ENCODE measurements around the gene TP53TG3D.
"Not testable (repeated sequence)": the region's sequence is repeated elsewhere in the genome, so short reads cannot be mapped to it uniquely, and the experiment has no call there.

The TP53TG3D gene

GRCh38 chr16:32252986-32253385 lies at the start of gene TP53TG3D:
TP53TG3D (plus strand) TSS chr16:32253286; CDS start chr16:32253354, 68 bp downstream.
- not testable (repeated sequence) for DNase-seq

DNA sequence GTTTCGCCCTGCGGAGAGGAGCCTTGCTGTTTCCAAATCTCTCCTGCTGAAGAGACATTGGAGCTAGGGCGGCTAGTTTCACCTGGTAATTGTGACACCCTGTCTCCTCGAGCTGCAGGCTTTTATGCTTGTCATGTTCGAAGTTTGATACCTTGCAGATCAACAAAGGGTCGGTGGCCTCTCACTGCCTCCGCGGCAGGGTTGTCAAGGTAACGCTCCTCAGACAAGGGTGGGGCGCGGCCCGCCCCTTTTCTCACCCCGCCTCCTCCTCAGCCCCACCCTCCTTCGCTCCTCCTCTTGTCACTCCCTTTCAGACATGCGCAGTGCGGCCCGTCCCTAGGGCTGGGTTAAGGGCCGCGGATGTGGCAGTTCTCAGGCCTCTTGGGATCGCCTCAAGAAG lies 421 bp downstream of the TP53TG3D start:
- not testable (repeated sequence) for DNase-seq

DNA sequence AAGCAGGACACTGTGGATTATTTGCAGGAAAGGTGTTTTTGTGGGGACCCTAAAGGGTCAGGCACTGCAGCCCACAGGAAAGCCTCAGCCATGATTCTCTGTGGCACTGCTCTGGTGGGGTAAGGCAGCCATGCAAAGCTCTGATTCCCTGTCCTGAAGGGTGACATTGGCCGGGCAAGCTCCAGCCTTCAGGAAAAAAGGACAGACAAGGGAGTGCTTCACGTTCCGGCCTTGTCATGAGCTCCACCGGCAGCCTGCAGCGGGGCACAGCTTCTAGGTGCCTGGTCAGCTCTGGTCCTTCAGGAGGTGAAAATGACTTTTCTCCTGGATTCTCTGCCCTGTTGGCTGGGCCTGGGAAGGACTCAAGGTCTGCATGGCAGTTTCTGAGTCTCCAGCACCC lies 8.4 kb downstream of the TP53TG3D start:
- not testable (repeated sequence) for DNase-seq

DNA sequence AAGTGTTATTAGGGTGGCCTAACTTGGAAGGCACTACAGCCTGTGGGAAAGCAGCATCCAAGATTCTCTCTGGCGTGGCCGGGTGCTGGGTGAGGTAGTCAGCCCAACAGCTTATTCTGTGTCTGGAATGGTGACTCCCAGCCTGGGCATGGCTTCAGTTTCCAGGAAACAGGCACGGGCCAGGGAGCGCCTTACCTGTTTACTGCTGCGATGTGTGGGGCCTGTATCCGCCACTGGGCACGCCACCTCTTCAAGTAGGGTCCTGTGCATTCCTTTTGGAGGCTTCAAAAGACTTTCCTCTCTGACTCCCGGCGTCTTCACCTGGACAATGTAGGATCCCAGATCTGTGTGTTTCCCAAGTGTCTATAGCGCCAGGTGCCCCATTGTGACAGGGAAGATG lies 10.5 kb downstream of the TP53TG3D start:
- DNase-seq: not testable (repeated sequence)

DNA sequence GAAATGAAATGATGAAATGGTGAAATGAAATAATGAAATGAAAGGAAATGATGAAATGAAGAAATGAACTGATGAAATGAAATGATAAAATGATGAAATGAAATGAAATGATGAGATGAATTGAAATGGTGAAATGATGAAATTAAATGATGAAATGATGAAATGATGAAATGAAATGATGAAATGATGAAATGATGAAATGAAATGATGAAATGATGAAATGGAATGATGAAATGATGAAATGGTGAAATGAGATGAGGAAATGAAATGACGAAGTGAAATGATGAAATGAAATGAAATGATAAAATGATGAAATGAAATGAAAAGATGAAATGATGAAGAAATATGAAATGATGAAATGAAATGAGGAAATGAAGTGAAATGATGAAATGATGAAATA lies 28.8 kb downstream of the TP53TG3D start:
- not testable (repeated sequence) for DNase-seq

DNA sequence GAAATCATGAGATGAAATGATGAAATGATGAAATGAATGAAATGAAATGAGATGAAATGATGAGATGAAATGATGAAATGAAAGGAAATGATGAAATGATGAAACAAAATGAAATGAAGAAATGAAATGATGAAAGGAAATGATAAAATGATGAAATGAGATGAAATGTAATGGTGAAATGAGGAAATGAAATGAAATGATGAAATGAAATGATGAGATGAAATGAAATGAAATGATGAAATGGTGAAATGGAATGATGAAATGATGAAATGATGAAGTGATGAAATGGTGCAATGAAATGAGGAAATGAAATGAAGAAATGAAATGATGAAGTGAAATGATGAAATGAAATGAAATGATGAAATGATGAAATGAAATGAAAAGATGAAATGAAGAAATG lies 29.9 kb downstream of the TP53TG3D start:
- DNase-seq: not testable (repeated sequence)

DNA sequence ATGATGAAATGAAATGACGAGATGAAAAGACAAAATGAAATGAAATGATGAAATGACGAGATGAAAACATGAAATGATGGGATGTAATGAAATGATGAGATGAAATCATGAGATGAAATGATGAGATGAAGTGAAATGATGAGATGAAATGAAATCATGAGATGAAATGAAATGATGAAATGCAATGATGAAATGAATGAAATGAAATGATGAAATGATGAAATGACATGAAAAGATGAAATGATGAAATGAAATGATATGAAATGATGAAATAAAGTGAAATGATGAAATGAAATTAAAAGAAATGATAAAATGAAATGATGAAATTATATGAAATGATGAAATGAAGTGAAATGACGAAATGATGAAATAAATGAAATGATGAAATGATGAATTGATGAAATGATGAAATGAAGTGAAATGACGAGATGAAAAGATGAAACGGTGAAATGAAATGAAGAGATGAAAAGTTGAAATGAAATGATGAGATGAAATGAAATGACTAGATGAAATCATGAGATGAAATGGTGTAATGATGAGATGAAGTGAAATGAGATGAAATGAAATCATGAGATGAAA lies 30.9 kb downstream of the TP53TG3D start:
- not testable (repeated sequence) for DNase-seq

DNA sequence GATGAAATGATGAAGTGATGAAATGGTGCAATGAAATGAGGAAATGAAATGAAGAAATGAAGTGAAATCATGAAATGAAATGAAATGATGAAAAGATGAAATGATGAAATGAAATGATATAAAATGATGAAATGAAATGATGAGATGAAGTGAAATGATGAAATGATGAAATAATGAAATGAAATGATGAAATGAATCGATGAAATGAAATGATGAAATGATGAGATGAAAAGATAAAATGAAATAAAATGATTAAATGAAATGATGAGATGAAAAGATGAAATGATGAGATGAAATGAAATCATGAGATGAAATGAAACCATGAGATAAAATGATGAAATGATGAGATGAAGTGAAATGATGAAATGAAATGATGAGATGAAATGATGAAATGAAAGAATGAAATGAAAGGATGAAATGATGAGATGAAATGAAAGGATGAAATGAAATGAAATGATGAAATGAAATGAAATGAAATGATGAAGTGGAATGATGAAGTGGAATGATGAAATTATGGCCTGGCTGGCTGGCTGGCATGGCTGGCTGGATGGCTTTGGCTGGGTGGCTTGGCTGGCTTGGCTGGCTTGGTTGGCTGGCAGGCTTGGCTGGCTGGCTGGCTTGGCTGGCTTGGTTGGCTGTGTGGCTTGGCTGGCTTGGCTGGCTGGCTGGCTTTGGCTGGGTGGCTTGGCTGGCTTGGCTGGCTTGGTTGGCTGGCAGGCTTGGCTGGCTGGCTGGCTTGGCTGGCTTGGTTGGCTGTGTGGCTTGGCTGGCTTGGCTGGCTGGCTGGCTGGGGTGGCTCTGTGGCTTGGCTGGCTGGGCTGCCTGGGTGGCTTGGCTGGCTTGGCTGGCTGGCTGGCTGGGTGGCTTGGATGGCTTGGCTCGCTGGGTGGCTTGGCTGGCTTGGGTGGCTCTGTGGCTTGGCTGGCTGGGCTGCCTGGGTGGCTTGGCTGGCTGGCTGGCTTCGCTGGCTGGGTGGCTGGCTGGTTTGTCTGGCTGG lies 32.0 kb downstream of the TP53TG3D start:
- not testable (repeated sequence) for DNase-seq

DNA sequence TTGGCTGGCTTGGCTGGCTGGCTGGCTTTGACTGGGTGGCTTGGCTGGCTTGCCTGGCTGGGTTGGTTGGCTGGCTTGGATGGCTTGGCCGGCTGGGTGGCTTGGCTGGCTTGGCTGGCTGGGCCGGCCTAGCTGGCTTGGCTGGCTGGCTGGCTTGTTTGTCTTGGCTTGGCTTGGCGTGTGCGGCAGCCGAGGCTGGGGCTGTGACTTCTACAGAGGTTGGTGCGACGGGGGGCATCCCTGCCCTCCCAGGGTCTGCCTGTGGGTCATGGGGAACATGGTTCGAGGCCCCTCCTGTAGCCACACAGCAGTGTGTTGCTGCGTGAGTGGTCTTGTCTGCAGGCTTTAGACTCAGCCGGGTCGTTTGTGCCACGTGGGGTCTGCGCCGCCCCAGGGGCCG lies 33.1 kb downstream of the TP53TG3D start:
- DNase-seq: not testable (repeated sequence)

- DNase-seq: not testable (repeated sequence)
Observed at GRCh38 chr16:32287743-32288142, 34.7 kb downstream of the TP53TG3D start.

DNA sequence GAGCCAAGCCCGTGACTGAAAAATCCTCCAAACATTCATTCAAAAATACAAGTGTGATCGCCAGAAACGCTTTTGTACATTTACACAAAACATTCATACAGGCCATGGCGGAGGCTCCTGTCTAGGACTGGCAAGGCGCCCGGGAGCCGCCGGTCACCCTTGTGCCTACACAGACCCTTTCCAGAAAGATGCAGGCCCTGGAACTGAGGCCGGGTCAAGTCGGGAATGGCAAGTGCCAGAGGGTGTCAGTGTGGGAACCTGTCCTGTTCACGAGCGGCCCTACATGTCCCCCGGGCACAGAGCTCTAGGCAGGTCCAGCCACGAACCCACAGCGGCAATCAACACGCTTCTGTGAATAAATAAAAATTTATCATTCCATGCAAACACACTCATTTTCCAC lies 36.1 kb downstream of the TP53TG3D start:
- not testable (repeated sequence) for DNase-seq

- DNase-seq: not testable (repeated sequence)
Observed at GRCh38 chr16:32302776-32303175, 49.7 kb downstream of the TP53TG3D start.
